HUDEP-2 (cell line): ENCODE results near the gene RNF224.
A peak's percentile ranks its signal among the peaks of the same experiment; 100 is the strongest.

Experiments used
- DNase-seq, 76 experiments: peaks; one replicate each; lab custom pipeline; 2025; ENCODE audit not compliant: unreplicated experiment in 76 of 76; lab: John Stamatoyannopoulos, UW

Gene RNF224

DNA sequence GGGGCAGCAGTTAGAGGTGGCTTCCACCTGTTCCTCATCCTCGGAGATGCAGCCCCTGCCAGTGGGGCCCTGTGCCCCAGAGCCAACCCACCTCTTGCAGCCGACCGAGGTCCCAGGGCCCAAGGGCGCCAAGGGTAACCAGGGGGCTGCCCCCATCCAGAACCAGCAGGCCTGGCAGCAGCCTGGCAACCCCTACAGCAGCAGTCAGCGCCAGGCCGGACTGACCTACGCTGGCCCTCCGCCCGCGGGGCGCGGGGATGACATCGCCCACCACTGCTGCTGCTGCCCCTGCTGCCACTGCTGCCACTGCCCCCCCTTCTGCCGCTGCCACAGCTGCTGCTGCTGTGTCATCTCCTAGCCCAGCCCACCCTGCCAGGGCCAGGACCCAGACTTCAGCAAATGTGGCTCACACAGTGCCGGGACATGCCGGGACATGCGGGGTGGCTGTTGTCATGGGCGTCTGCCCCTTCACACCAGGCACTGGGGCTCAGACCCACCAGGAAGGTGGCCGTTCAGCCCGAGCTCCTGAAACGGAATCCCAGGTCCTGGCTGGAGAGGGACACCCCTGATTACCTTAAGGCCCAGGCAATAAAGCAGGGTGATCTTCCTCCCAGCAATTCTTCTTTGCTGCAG lies 1.5 kb upstream of the RNF224 start:
- DNase-seq = no peak

DNA sequence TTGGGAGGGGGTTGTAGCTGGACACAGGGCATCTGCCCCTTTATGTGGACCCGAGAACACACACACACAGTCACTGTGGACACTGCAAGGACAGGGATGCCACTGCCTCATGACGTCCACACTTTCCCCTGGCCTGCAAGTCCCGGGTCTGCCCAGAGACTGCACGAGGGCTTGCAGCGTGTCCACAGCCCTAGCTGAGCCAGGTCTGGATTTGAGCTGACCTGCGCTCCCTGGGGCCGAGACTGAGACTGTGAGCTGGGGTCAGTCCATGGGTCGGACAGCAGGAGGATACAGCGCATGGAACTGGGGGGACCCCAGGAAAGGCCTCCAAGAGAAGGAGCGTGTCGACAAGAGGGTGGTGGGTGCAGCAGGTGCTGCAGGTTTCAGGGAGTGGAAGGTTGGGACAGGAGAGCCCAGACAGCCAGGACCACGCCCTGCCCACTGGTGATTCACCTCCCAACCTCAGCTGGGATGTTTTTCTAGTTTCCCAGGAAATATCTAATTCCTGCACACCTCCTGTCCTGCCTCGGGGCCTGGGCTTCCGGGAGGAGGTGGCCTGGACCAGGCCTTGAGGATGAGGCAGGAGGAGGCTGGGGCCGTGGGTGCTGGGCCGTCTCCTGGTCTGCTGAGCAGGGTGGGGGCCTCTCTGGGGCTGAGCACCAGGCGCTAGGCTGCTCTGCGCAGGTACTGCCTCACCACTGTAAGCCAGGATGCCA lies 806 bp upstream of the RNF224 start:
- DNase-seq = no peak

DNA sequence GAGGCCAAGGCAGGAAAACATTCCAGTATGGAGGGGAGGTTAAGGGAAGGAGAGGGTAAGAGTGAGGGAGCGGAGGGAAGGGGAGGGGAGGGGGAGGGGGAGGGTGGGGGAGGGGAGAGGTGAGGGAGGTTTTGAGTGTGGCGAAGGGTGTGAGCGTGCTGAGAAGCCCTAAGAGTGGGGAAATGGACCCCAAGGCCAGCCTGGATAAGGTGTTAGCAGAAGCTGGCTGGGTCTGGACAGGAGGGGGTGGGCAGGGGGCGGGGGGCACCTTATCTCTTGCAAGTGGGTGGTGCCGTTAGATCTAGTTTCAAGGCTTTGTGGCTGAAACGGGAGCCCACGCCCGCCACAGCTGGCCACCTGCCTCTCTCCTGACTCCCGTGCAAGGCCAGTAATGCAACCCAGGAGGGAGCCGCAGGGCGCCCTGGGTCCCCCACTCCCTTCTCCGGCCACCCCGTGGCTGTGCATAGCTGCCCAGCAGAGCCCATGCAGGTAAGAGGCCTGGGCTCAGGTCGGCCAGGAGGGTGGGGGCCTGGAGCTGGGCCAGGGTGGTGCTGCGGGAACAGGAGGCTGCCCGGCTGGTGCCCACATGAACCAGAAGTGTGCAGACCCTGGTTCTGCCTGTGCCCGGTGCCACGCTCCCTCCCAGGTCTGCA lies 677 bp downstream of the RNF224 start:
- no peak for DNase-seq

DNA sequence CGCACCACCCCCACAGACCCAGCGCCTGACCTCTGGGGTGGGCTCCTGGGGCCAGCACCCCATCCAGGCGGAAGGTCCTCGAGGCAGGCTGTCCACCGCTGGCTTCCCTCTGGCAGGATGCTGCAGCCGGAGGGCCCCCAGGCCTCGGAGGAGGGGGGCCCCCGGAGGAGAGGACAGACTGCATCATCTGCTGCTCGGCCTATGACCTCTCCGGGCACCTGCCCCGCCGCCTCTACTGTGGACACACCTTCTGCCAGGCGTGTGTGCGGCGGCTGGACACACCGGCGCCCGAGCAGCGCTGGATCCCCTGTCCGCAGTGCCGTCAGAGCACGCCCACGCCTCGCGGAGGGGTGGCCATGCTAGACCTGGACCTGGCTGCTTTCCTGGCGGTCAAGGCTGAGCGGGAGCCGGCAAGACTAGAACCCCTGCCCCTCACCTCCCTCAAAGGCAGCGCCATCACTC lies 1.2 kb downstream of the RNF224 start:
- no peak for DNase-seq

DNA sequence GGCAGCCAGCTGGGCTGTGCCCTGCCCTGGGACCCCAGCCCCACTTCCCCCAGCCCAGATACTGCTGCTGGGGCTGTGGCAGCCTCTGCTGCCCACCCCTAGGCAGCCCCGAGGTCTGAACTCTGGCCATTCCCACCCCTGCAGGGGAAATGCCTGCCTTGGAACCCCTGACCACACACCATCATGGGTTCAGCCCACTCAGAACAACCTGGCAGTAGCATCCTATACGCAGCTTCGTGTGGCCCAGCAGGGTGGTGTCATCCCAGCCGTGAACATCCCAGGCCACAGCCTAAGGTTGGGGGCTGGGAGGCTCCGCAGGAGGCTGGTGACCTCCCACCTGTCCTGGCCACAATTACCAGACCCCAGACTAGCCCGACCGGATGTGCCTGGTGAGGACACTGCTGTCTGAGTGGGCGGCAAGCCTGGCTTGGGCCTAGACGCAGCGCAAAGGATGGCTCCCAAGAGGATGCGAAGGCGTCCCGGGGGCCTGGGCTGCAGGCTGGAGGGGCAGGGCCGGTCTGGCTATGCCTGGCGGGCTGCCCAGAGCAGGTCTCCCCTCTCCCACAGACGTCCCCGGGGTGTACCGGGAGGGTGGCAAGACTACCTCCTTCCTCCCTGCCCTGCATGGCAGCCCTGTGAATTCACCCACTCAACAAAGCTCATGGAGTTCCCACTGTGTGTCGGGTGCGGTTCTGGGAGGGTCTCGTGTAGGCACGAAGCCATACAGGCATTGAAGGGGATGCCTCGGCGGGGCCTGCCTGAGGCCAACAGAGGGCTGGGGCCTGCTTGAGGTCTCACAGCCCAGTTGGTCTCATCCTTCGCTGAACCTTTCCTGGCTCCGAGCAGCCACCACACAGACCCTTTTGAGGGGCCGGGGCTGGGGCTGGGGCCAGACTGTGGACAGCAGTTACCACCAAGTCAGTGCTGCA lies 1.9 kb downstream of the RNF224 start:
- DNase-seq = no peak

DNA sequence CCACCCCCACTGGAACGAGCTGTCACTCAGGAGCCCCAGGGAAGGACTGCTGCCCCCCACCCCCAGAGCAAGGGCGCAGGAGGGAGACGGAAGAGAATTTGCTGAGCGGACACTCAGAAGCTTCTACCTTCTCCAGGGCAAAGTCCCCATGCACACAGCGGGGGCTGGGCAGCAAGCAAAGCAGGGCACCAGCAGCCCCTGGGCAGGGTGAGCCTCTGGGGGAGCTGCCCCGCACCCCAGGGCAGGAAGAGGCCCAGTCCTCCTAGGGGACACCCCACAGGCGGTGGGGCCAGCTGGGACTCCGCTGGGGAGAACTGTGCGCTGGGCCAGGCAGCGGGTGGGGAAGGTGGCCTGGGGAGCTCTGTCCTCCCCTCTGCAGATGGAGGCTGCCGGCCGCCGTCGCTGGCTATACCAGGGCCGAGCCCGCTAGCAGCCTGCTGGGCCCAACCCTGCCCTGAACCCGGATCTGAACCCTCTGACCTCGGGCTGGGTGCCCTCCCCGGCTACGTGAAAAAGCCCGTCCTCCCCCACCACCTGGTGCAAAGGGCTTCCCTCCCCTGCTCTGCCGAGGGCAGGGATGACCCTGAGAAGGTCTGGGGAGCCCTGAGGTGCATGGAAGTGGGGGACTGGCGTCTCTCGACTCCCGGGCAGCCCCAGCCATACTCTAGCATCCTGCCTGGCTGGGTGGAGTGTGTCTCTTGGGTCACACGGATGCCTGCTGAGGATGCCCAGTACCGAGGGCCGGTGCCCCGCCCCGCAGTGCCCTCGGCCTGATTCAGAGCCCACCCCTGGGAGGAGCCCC lies 2.8 kb downstream of the RNF224 start:
- no peak for DNase-seq

DNA sequence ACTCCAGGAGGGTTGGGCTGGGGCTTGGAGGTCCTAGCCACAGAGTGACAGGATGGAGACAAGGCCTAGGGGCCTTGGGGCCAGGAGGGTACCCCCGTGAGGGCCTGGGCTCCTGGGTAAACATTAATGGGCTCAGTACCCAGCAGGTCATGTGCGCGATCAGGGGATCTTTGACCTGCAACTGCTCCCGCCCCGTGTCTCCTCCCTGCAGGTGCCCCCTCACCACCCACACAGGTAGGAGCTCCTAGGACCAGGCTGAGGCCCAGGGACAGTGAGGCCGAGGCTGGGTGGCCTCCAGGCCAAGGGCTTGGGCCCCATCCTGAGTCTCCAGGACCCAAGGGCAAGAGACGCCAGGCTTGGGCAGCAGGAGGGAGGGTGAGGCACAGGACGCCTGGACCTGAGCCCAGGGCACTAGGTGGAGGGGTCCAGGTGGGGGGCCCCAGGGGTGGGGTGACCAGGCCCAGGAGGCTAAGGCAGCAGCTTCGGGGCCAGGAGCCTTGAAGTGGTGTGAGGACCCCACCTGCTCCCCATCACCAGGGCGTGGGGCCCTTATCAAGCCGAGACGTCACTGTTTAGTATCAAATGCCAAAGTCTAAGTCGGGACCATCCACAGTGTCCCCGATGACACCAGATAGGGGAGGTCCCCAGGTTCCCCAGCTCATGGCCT lies 3.5 kb downstream of the RNF224 start, which contains the start of gene SLC34A3:
TSS of gene SLC34A3 (plus strand) at position 197 of the 667 bp plus-strand sequence. CDS start 802 bp downstream, outside the sequence.
- DNase-seq = no peak

DNA sequence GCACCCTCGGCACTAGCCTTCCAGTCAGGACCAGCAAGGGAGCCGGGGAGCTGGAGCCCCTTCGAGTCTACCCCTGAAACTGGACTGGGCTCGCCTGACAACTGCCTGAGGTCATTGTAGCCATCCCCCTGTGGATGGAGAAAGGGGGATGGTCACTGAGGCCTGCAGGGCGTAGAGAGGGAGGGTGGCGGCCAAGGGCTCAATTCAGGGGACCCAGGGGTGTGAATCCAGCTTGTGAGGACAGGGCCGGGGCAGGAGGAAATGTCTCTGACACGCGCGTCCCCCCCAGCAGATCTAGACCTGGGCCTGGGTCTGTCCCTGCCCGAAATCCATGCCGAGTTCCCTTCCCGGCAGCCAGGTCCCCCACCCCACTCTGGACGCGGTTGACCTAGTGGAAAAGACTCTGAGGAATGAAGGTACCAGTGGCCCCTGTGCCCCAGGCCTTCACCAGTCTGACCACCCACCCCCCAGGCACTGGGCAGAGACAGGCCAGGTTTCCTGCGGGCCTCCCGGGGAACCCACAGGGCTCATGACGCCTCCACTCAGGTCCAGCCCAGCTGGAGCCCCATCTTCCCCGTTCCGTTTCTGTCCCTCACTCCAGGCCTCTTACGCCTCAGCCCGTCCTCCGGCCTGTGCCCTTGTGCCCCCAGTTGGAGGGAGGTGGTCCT lies 4.2 kb downstream of the RNF224 start:
- no peak for DNase-seq

DNA sequence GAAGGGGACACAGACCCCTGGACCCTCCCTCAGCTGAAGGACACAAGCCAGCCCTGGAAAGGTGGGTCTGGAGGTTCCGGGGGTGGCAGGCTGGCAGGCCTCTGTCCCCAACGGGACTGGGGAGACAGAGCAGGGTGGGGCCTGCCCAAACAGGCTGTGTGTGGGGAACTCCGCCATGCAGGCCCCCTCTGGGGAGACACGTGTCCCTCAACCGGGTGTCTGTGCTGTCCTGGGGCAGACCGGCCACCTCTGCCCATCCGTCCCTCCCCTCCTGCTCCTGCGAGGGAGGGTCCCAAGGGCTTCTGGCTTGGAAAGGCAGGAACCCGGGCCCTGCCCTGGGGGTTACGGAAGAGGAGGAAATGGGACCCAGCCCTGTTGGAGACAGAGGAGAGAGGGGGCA lies 4.8 kb downstream of the RNF224 start:
- no peak for DNase-seq

DNA sequence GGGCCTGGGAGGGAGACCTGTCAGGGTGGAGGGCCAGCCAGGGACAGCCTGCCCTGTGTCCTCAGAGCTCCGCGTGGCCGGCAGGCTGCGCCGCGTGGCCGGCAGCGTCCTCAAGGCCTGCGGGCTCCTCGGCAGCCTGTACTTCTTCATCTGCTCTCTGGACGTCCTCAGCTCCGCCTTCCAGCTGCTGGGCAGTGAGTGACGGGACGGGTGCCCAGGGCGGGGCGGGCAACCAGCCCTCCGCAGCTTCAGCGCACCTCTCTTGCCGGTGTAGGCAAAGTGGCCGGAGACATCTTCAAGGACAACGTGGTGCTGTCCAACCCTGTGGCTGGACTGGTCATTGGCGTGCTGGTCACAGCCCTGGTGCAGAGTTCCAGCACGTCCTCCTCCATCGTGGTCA lies 5.2 kb downstream of the RNF224 start:
- DNase-seq = no peak

DNA sequence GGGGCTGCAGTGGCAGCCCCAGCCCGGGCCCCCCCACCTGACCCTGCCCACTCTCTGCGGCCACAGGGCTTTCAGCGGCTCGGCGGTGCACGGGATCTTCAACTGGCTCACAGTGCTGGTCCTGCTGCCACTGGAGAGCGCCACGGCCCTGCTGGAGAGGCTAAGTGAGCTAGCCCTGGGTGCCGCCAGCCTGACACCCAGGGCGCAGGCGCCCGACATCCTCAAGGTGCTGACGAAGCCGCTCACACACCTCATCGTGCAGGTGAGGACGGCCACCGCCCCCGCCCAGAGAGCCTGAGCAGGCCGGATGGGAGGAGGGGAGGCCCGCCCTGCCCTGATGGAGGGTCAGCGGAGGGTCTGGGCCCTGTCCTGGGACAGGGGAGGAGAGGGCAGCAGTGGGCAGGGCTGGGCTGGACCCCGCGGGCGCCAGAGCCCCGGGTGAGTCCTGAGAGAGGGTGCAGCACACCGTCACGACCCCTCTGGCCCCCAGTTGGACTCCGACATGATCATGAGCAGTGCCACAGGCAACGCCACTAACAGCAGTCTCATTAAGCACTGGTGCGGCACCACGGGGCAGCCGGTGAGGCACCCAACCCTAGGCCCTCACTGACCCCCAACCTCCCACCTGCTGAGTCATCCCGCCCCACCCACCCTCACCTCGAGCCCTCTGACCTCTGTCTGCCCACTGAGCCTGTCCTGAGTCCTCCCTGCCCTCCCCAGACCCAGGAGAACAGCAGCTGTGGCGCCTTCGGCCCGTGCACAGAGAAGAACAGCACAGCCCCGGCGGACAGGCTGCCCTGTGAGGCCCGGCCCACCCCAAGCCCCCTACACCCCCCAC lies 6.1 kb downstream of the RNF224 start:
- DNase-seq = no peak

DNA sequence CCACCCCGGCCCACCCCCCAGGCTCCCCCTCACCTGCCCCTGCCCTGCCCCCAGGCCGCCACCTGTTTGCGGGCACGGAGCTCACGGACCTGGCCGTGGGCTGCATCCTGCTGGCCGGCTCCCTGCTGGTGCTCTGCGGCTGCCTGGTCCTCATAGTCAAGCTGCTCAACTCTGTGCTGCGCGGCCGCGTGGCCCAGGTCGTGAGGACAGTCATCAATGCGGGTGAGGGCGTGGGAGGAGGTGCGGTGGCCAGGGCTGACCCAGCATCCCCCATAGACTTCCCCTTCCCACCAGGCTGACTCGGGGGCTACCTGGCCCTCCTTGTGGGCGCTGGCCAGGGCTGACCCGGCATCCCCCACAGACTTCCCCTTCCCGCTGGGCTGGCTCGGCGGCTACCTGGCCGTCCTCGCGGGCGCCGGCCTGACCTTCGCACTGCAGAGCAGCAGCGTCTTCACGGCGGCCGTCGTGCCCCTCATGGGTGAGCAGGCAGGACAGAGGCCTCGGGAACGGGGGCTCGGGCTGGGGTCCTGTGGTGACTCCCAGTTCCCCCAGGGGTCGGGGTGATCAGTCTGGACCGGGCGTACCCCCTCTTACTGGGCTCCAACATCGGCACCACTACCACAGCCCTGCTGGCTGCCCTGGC lies 6.9 kb downstream of the RNF224 start:
- no peak for DNase-seq

DNA sequence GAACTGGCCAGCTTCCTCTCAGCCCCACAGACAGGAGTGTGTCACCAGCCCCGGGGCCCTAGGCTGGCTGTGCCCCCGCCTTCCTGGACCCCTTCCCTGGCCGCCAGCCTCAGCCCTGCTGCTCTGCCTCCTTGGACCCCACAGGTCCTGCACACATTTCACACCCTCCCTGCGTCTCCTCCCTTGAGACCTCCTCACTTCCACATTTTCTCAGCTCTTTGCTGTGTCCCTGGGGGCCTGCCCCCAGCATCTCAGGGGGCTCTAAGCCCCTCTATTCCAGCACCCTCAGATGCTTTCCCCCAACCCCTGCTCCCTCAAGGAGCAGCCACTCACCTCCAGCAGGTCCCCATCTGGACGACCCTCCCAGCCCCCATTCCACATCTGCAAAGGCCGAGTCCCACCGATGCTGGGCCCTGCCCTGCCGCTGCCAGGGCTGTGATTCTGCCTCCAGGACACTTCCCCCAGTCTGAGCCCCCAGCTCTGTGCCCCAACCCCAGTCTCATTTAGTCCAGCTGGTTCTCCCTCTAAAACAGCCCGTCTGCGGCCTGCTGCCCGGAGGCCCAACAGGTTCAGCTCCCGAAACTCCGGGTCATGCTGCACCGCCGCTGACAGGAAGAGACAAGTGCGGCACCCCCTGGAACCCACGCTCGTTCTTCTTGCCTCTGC lies 7.6 kb downstream of the RNF224 start:
- DNase-seq = no peak

DNA sequence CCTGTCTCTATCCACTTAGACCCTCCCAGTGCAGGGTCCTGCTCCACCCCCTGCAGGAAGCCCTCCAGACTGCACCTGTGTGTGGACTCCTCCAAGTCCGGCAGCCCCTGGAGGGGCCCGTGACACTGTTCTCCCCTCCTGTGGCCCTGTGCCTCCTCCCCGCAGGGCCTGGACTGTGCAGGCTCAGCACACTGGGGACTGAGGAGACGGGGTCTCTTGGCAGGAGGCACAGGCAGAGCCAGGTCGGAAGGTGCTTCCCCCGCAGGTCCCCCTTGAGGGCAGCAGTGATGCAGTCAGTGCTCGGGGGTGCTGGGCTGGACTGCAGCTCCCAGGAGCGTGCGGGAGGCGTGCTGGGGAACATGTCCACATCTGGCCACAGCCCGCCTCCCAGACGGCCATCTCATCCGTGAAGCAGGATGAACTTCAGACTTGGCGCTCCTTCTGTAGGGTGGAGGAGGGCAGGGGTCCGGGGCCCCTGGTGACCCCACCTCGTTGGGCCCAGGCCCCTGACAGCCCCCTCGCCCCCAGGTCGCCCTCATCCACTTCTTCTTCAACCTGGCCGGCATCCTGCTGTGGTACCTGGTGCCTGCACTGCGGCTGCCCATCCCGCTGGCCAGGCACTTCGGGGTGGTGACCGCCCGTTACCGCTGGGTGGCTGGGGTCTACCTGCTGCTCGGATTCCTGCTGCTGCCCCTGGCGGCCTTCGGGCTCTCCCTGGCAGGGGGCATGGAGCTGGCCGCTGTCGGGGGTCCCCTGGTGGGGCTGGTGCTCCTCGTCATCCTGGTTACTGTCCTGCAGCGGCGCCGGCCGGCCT lies 8.3 kb downstream of the RNF224 start:
- DNase-seq = no peak

DNA sequence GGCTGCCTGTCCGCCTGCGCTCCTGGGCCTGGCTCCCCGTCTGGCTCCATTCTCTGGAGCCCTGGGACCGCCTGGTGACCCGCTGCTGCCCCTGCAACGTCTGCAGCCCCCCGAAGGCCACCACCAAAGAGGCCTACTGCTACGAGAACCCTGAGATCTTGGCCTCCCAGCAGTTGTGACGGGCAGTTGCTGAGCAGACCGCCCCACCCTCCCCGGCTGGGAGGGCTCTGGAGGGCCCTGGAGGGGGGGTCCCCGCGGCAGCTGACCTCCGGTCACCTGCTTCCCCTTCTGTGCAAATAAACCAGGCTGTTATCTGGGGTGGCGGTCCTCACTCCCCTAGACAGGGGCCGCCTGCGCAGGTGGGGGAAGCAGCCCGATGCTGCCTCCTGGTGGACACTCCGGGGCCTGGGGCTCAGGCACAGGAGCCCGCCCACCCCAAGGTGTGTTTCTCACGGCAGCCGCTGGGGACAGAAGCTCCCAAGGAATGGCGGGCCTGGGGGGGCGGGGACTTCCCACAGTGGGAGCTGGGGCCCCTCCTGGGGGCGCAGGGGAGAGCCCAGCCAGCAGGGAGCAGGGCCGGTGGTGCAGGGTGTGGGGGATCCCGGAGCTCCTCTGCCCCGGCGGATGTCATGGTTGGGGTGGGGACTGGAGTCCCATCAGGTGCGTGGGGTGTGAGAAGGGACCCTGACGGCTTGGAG lies 9.1 kb downstream of the RNF224 start:
- DNase-seq = peak in 69 of 76 experiments; percentile 28 to 88 (median 77)
